ENCODE data around the gene ZFYVE28. TPM values are rescaled to one million over a fixed set of nuclear protein-coding genes. Genes with fewer than 3 reads are reported as not detected.

The ZFYVE28 gene
- total RNA-seq, 3 donors from 2014 or later: 12.3 to 14.1 (median 13.9) TPM

DNA sequence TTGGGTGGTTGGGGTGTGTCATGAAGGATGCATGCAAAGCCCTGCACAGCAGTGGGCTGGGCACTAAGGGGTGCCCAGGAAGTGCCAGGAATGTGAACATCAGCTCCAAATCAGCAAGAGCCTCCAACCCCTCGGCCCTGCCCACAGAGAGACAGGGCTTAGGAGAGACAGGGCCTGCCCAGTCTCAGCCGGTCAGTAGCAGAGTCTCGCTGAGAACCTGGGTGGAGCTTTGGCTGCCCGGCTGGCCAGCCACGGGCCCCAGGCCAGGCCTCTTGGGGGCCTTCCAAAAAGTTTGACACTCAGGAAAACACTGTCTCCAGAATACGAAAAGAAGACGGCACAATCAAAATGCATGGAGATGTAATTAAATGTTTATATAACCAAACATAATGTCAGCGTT, 152.3 kb downstream of the ZFYVE28 start:
- DNase-seq (ENCODE audit: low spot score in 2 of 2): no peak
- peak overlapping the region in 1 of 2 donors; percentile 43 for H3K27ac ChIP-seq
- intact Hi-C loops (cut with DNase I; ENCODE audit: low total_unique reads): no loop called here

DNA sequence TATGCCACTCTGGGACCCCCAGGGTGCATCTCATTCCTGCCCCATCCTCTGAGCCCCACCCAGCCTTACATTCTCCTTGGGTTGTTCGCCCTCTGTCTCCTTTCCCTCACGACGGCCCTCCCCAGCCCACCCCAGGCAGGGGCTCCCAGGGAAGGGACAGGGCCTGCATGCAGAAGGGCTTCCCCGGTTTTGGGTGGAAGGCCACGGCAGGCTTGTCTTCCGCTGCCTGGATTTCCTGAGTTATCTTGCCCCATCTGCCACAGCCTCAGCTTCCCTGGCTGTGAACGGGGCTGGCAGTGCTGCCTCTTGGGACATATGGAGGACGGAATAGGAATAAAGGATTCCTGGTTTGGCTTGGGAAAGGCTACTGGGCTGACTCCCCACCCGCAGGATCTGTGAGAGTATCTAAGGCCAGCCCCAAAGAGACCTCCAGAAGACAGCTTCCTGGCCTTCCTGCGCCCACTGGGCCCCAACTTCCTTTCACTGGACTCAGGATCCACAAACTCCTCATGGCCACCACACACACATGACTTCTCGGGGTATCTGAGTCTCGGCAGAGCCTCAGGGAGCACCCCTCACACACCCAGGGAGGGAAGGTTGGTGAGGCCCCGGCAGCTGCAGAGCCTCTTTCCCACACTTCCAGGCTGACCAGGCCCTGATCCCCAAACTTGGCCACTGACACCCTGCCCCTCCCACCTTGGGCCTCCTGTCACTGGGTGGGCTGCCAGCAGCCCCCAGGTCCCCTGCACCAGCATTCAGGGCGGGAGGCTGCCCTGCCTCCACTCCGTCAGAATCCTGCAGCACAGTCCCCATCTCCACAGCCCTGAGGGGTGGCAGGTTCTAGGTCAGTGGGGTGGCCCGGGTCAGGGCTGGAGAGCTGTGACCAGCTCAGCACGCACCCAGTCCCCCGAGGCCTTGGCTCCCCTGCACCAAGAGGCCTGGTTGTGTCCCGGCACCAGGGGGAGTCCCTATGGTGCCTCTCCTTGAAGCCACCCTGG, 153.0 kb downstream of the ZFYVE28 start:
- Histone ChIP-seq H3K4me1 (peaks cover 0 to 9% of the 10 kb centered on the region in 2 donors), H3K36me3 (no peaks in the 10 kb centered on the region), H3K27me3 (no peaks in the 10 kb centered on the region), H3K27ac (peak overlapping the region in 1 of 2 donors; percentile 43), H3K4me3 (no peak overlapping the region), H3K9me3 (no peaks in the 10 kb centered on the region)
- no peak for DNase-seq (ENCODE audit: low spot score in 2 of 2)
- TF ChIP-seq, protein P1, sequence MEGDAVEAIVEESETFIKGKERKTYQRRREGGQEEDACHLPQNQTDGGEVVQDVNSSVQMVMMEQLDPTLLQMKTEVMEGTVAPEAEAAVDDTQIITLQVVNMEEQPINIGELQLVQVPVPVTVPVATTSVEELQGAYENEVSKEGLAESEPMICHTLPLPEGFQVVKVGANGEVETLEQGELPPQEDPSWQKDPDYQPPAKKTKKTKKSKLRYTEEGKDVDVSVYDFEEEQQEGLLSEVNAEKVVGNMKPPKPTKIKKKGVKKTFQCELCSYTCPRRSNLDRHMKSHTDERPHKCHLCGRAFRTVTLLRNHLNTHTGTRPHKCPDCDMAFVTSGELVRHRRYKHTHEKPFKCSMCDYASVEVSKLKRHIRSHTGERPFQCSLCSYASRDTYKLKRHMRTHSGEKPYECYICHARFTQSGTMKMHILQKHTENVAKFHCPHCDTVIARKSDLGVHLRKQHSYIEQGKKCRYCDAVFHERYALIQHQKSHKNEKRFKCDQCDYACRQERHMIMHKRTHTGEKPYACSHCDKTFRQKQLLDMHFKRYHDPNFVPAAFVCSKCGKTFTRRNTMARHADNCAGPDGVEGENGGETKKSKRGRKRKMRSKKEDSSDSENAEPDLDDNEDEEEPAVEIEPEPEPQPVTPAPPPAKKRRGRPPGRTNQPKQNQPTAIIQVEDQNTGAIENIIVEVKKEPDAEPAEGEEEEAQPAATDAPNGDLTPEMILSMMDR (IDR thresholded peaks at IDR 0.05): no peak
- TF ChIP-seq POLR2A (IDR thresholded peaks at IDR 0.05) (no peak), POLR2AphosphoS5 (IDR thresholded peaks at IDR 0.05) (no peak)
- intact Hi-C loops (cut with DNase I; ENCODE audit: low total_unique reads): no loop called here

More for the DNA sequence above, 152.3 kb downstream of the ZFYVE28 start:
- Histone ChIP-seq H3K27me3 (no peaks in the 10 kb centered on the region), H3K36me3 (no peaks in the 10 kb centered on the region), H3K4me1 (peaks cover 0 to 9% of the 10 kb centered on the region in 2 donors), H3K9me3 (no peaks in the 10 kb centered on the region), H3K4me3 (no peak overlapping the region)
- TF ChIP-seq, protein P1 (IDR thresholded peaks at IDR 0.05): no peak
- no peak for TF ChIP-seq POLR2A (IDR thresholded peaks at IDR 0.05)

DNA sequence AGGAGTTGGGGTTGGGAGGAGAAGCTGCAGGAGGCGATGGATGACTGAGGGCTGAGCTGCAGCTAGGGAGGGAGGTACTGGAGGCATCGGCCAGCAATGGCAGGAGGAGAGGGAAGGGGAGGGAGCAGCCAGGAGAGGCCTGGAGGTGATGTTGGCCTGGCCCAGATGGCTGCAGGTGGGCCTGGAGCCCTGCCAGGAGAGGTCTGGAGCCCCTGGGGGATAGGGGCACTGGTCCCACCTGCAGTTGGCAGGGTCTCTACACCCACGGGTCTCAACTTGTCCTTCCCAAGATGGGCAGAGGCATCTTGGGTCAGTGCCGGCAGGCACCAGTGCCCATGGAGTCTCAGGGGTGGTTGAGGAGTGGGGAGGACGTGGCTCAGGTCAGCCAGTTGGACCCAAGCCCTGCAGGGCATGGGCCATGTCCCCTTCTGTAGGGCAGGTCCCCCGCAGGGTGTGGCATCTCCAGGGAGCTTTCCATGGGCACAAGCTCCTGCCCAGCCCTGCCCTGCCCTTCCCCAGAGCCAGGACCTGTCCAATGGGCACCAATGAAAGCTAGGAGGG, 153.9 kb downstream of the ZFYVE28 start:
- no peaks in the 10 kb centered on the region for H3K9me3 ChIP-seq
- TF ChIP-seq POLR2A (IDR thresholded peaks at IDR 0.05): no peak
- TF ChIP-seq POLR2AphosphoS5 (IDR thresholded peaks at IDR 0.05): no peak
- TF ChIP-seq, protein P1 (IDR thresholded peaks at IDR 0.05): no peak
- H3K27ac ChIP-seq: no peak overlapping the region
- DNase-seq (ENCODE audit: low spot score in 2 of 2): no peak
- no peak overlapping the region for H3K4me3 ChIP-seq
- peaks cover 6 to 9% of the 10 kb centered on the region in 2 donors for H3K4me1 ChIP-seq
- H3K27me3 ChIP-seq: no peaks in the 10 kb centered on the region
- no peaks in the 10 kb centered on the region for H3K36me3 ChIP-seq
- intact Hi-C loops (cut with DNase I; ENCODE audit: low total_unique reads): no loop called here

DNA sequence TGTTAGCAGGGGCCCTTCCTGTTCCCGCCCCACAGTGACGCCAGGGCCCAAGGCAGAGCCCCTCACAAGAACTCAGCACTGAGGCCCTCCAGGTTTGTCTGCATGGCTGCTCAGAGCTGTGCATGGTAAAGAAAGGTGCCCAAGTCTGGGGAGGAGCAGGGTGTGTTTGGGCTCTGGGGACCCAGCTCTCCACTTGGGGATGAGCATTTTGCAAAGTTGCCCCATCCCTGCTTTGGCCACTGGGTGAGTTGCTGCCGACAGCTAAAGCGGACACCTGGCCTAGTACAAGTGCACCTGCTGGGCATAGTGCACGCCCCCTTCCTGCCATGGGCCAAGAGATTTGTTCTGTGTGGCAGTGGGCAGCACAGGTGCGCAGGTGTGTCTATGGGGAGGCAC, 154.5 kb downstream of the ZFYVE28 start:
- no peak for DNase-seq (ENCODE audit: low spot score in 2 of 2)
- TF ChIP-seq POLR2AphosphoS5 (IDR thresholded peaks at IDR 0.05) (no peak), POLR2A (IDR thresholded peaks at IDR 0.05) (no peak)
- TF ChIP-seq, protein P1 (IDR thresholded peaks at IDR 0.05): no peak
- Histone ChIP-seq H3K9me3 (no peaks in the 10 kb centered on the region), H3K27ac (no peak overlapping the region), H3K4me1 (peaks cover 9 to 10% of the 10 kb centered on the region in 2 donors), H3K4me3 (no peak overlapping the region), H3K36me3 (no peaks in the 10 kb centered on the region), H3K27me3 (no peaks in the 10 kb centered on the region)
- intact Hi-C loops (cut with DNase I; ENCODE audit: low total_unique reads): no loop called here

DNA sequence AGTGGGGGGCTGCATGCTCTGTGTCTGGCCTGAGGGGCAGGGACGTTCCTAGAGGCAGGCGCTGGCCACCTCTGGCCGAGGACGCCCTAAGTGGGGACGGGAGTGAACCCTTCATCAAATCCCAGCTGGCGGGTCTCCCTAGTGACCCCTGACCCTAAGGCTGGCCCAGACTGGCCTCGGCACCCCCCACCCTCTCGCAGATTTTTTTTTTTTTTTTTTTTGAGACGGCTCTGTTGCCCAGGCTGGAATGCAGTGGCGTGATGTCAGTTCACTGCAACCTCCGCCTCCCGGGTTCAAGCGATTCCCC, 155.5 kb downstream of the ZFYVE28 start:
- Histone ChIP-seq H3K4me1 (peaks cover 9 to 16% of the 10 kb centered on the region in 2 donors), H3K4me3 (peak overlapping the region; percentile 56 to 99 (median 90)), H3K36me3 (no peaks in the 10 kb centered on the region), H3K9me3 (no peaks in the 10 kb centered on the region), H3K27me3 (no peaks in the 10 kb centered on the region), H3K27ac (peak overlapping the region; percentile 86 to 87)
- TF ChIP-seq POLR2A (IDR thresholded peaks at IDR 0.05) (no peak), POLR2AphosphoS5 (IDR thresholded peaks at IDR 0.05) (no peak)
- TF ChIP-seq, protein P1 (IDR thresholded peaks at IDR 0.05): no peak
- no peak for DNase-seq (ENCODE audit: low spot score in 2 of 2)
- intact Hi-C loops (cut with DNase I; ENCODE audit: low total_unique reads): no loop called here
